EH (cell line): ENCODE measurements around the gene MX2.

Experiments
- DNase-seq: peaks from one replicate; pipeline ENCODE4 v3.0.0-alpha.2; 2015; ENCODE audit warnings: low read depth

Gene MX2

GRCh38 chr21:41365377-41366107, 3.7 kb downstream of the MX2 start:
- no peak for DNase-seq

GRCh38 chr21:41366522-41367151, 4.8 kb downstream of the MX2 start:
- peak; percentile 74 for DNase-seq

GRCh38 chr21:41367301-41367944, 5.6 kb downstream of the MX2 start:
- no peak for DNase-seq

- no peak for DNase-seq
Measured at GRCh38 chr21:41367945-41368734, 6.3 kb downstream of the MX2 start.

- no peak for DNase-seq
Measured at GRCh38 chr21:41368735-41369104, 6.9 kb downstream of the MX2 start.

GRCh38 chr21:41369105-41369919, 7.5 kb downstream of the MX2 start:
- no peak for DNase-seq

GRCh38 chr21:41369920-41370839, 8.4 kb downstream of the MX2 start:
- no peak for DNase-seq

GRCh38 chr21:41370840-41371684, 9.2 kb downstream of the MX2 start:
- DNase-seq: peak; percentile 27

- DNase-seq: no peak
Measured at GRCh38 chr21:41371685-41372030, 9.8 kb downstream of the MX2 start.

- no peak for DNase-seq
Measured at GRCh38 chr21:41373253-41373652, 11.4 kb downstream of the MX2 start.

- no peak for DNase-seq
Measured at GRCh38 chr21:41373763-41374162, 11.9 kb downstream of the MX2 start.

GRCh38 chr21:41374177-41374712, 12.4 kb downstream of the MX2 start:
- no peak for DNase-seq

GRCh38 chr21:41374867-41375533, 13.2 kb downstream of the MX2 start:
- no peak for DNase-seq

GRCh38 chr21:41375875-41376274, 14.0 kb downstream of the MX2 start:
- no peak for DNase-seq

GRCh38 chr21:41377715-41378114, 15.9 kb downstream of the MX2 start:
- no peak for DNase-seq

GRCh38 chr21:41378849-41379248, 17.0 kb downstream of the MX2 start:
- no peak for DNase-seq

GRCh38 chr21:41379901-41380300, 18.1 kb downstream of the MX2 start:
- no peak for DNase-seq

- peak; percentile 10 for DNase-seq
Measured at GRCh38 chr21:41381731-41382130, 19.9 kb downstream of the MX2 start.
